Neural cell (in vitro differentiated cells): Measurements from ENCODE around the gene TMEM232.

Source experiments
- EP300 ChIP-seq: fragments of 450-650 bp; conservative IDR thresholded peaks from 2 replicates; pipeline ENCODE4 v1.6.1; 2014; ENCODE audit warnings: antibody characterized with exemption, mild to moderate bottlenecking, moderate library complexity; ENCODE audit not compliant: poor library complexity, severe bottlenecking
- POLR2AphosphoS5 ChIP-seq: IDR thresholded peaks from 2 replicates; pipeline ENCODE4 v1.6.1; 2012
- RAD21 ChIP-seq: fragments of 450-650 bp; conservative IDR thresholded peaks from 2 replicates; pipeline ENCODE4 v1.6.1; 2014; ENCODE audit warnings: antibody characterized with exemption, mild to moderate bottlenecking, moderate library complexity
- TF ChIP-seq, protein P1 (sequence below): fragments of 450-650 bp; IDR thresholded peaks from 2 replicates; pipeline ENCODE4 v1.5.1; 2014; ENCODE audit warnings: antibody characterized with exemption, mild to moderate bottlenecking, moderate library complexity; ENCODE audit not compliant: poor library complexity, severe bottlenecking

DNA sequence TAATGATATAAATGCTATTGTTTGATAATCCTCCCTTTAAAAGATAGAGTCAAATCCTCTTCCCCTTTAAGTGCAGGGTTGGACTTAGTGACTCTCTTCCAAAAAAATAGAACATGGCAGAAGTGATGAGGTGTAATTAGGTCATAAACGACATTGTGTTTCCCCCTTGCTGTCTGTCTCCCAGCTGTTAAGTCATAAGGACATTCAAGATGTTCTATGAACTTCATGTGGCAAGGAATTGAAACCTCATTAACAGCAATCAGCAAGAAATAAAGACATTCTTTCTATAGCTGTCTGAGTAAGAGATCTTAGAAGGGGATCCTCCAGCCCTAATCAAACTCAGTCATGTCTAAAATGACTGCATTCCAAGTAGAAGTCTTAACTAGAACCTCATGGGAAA lies 9.1 kb upstream of the TMEM232 start:
- TF ChIP-seq, protein P1, sequence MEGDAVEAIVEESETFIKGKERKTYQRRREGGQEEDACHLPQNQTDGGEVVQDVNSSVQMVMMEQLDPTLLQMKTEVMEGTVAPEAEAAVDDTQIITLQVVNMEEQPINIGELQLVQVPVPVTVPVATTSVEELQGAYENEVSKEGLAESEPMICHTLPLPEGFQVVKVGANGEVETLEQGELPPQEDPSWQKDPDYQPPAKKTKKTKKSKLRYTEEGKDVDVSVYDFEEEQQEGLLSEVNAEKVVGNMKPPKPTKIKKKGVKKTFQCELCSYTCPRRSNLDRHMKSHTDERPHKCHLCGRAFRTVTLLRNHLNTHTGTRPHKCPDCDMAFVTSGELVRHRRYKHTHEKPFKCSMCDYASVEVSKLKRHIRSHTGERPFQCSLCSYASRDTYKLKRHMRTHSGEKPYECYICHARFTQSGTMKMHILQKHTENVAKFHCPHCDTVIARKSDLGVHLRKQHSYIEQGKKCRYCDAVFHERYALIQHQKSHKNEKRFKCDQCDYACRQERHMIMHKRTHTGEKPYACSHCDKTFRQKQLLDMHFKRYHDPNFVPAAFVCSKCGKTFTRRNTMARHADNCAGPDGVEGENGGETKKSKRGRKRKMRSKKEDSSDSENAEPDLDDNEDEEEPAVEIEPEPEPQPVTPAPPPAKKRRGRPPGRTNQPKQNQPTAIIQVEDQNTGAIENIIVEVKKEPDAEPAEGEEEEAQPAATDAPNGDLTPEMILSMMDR, result no peak
- TF ChIP-seq POLR2AphosphoS5, result no peak
- no peak for TF ChIP-seq RAD21
- no peak for TF ChIP-seq EP300
